Measurements from ENCODE around the gene NLGN1.
"Not testable (repeated sequence)": the region's sequence is repeated elsewhere in the genome, so short reads cannot be mapped to it uniquely, and the experiment has no call there.

The NLGN1 gene

DNA sequence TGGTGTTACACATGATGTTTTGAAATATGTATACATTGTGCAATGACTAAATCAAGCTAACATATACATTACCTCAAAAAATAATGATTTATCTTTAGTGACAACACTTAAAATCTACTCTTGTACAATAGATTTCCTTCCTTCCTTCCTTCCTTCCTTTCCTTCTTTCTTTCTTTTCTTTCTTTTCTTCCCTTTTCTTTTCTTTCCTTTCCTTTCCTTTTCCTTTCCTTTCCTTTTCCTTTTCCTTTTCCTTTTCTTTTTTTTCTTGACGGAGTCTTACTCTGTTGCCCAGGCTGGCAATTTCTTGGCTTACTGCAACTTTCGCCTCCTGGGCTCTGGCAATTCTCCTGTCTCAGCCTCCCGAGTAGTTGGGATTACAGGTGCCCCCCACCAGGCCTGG lies 170.5 kb downstream of the NLGN1 start:
- no peak for DNase-seq (ENCODE audit: low read depth)

DNA sequence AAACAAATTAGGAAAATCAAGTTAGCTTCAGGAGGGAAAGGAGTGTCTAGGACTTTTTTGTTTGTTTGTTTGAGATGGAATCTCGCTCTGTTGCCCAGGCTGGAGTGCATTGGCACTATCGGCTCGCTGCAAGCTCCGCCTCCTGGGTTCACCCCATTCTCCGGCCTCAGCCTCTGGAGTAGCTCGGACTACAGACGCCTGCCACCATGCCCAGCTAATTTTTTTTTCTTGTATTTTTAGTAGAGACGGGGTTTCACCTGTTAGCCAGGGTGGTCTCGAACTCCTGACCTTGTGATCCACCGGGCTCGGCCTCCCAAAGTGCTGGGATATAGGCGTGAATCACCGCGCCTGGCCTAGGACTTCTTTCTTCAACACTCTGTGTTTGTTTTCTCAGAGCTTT lies 171.1 kb downstream of the NLGN1 start:
- DNase-seq (ENCODE audit: low read depth) = no peak

DNA sequence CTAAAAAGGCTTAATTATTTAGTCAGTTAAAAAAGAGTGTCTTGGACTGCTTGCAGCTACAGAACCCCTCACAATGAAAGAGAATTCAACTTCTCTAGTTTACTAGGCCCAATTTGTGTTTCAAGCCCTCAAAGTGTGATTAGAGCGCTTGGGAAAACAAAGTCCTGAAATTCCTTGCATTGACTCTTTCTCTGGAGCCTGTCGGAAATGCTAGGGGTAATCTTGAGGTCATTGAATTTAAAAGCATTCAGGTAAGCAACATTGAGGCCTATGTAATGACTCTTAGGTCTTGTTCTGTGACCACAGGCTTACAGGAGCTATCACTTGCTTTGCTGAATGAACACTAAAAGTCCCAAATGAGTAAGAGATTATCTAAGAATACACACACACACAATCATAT lies 186.0 kb downstream of the NLGN1 start:
- DNase-seq (ENCODE audit: low read depth) = no peak

DNA sequence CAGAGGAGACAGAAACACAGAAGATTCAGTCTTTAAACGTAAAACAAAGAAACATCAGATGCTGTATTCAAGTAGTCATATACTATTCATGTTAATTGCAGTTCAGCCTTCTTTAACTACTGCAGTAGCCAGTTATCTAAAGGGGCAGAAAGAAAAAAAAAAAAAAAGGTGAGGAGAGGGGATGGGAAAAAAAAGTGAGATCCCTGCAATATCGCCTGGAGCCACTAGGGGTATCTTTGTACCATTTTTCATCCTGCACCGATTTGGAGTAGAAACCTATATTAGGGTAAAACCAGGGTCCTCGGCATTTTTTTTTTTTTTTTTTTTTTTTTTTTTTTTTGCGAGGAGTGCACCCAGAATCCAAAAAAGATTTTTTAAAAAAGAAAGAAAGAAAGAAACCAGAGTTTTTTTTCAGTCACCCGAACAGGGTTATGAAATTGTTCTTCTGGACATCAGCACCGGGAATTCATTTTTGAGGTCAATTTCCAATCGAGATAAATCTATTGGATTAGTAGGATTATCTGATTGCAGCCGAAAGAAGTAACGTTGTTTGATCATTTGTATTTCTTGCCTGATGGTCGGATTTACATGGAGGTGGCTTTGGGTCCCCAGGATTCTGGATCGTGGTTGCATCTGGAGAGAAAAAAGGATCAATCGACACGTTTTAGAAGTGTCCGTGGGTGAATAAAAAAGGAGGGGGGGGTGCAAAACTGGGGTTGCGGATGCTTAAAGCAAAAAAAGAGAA lies 186.7 kb downstream of the NLGN1 start:
- DNase-seq (ENCODE audit: low read depth) = no peak

DNA sequence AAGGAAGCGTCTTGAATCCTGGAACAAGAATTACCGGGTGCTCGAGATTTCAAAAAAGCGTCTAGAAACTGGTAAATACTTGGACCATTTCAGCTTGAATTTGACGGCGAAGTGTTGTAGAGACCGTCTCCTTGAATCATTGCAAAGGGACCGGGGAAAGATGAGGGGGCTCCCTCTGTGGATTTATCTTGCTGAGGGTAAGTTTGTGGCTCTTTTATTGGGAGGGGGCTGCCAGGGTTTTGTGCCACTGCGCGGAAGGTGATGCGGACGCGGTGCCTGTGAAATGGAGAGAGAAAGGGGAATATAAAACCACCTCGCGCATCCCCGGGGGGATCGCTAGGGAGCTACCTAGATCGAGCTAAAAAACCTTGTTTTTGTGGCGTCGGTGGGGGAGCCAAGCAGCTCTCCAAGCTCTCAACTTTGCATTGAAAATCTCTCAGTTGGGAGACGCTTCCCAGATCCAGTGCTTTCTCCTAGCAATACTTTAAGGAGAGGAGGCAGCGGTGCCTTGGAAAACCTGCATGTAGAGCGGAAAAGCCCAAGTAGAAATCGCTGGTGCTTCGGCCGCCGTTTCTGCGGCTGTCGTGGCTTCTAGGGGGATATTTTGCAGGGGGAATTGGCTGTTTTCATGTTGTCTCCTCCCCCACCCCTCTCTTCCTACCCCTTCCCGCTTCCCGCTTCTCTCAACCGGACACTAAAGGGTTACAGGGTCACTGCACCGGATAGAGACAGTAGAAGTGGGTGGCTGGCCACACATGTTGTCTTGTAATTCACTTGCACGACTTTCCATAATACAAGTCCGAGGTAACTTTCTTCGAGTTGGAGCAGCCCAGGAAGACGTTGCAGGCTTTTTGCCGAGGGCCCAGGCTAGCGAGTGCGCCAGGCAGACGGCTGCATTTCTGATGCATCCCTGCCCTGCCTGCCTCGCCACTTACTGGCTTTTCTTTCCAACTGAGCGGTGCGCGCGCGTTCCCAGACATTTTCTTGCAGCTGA lies 187.6 kb downstream of the NLGN1 start:
- no peak for DNase-seq (ENCODE audit: low read depth)

DNA sequence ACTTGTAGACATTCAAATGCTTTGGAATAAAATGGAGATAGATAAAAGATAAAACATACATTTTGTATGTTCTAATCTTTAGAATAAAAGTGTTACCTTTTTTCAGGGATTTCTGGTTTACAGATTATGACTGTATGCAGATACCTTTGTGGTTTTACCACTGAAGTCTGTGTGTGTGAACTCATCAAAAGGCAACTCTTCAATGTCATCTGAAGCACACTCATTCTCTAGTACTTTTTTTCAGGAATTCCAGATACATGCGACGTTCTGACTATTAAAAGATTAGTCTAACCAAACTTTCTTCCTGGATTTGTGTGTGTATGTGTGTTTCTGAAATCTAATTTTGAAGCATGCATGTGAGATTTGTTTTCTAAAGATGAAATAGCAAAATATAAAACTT lies 188.6 kb downstream of the NLGN1 start:
- DNase-seq (ENCODE audit: low read depth) = no peak

DNA sequence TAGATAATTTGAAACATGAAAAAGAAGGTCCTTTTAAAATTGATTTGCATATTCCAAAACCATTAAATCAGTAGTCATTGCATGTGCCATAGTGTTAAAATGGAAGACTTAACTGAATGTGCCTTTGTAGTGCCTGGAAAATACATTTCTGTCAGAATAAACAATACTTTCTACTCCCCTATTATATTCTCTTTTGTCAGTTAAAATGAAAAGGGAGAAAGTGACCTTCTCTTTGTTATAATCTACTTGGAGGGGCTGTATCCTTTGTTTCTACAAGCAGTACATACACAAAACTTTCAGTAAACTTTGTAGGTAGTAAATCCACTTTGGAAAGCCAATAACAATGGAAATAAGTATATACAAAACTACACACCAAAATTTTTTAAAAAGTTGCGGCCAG lies 189.5 kb downstream of the NLGN1 start:
- no peak for DNase-seq (ENCODE audit: low read depth)

DNA sequence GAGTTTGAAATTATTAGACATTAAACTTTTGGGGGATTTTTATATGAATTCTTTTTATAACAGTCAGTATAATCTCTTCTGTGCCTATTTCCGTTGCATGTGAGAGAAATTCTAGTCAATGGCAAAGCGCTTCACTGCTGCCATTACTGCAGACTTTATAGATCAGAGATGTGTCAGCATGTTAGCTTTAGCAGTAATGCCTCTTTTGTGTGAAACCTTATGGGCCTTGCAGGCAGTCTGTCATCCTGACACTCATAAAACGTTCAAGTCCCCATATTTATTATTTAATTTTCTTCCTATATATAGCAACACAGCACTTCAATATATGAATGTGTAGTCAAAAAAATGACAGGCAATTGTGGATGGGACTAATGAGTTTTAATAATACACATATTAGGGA lies 191.0 kb downstream of the NLGN1 start:
- DNase-seq (ENCODE audit: low read depth) = no peak

DNA sequence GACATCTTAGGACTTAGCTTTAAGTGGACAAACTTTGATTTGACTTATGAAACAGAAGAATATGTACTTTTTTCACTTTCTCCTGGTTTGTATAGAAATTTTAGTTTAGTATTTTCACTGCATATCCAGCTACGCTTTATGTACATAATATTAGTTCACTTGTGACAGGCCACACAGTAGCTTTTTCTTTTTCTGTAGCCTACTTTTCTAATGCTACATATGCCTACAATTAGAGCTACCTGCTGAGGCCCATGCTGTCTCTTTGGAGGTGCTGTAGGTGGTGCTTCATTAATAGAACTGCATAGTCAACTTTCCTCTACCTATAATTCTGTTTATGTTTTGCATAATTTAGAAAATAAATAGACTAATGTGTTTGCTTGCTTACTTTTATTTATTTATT lies 191.6 kb downstream of the NLGN1 start:
- no peak for DNase-seq (ENCODE audit: low read depth)

DNA sequence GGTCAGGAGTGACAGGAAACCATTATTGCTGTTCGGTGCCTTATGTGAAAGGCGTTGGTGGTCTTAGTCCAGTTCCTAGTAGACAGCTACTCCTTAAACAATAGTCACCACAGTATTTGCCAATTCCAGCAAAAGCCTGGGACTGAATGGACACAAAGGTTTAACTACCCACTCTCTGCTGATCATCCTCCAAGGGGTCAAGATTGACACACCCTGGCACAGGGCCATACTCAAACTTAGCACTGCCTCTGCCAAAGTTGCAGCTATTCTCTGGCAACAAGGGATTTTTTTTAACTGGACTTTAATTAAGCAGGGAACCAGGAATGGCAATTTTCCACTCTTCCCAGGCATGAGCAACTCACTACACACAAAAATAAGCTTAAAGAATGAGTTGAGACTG lies 193.9 kb downstream of the NLGN1 start:
- DNase-seq (ENCODE audit: low read depth) = no peak

DNA sequence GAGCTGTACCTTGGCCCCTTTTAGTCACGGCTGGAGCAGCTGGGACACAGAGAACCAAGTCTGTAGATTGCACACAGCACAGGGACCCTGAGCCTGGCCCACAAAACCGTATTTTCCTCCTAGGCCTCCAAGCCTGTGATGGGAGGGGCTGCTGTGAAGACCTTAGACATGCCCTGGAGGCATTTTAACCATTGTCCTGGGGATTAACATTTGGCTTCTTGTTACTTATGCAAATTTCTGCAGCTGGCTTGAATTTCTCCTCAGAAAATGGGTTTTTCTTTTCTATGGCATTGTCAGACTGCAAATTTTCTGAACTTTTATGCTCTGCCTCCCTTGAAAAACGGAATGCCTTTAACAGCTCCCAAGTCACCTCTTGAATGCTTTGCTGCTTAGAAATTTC lies 197.3 kb downstream of the NLGN1 start:
- DNase-seq (ENCODE audit: low read depth) = not testable (repeated sequence)

DNA sequence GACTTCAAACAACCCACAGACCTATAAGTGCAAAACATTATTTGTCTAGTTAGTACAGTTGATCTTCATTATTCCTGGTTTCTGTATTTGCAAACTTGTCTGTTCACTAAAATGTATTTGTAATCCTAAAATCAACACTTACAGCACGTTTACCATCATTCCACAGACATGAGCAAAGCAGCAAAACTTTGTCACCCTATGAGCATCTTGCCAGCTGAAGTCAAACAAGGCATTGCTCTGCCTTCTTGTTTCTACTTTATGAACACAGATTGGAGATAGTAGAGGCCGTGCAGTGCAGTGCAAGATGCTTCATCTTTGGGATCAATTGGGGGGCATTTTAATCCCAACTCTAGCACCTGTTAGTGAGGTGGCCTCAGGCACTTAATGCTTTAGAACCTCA lies 202.1 kb downstream of the NLGN1 start:
- no peak for DNase-seq (ENCODE audit: low read depth)

DNA sequence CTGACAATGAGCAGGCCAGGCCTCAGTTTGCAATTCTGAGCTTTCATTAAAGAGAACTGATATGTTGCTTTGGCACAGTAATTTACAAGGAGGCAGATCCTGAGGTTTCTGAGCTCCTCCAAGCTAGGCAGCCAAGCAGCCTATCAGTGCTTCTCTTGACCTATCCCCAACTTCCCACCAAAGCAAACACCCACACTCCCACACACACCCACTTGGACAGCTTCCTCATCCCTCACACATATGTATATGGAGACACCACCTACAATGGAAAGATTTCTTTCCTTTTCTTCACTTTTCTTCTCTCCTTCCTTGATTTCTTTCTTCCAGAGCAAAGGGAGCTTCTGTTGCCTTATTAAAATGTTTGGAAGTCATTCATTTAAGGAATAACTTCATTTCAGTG lies 217.0 kb downstream of the NLGN1 start:
- DNase-seq (ENCODE audit: low read depth) = no peak

DNA sequence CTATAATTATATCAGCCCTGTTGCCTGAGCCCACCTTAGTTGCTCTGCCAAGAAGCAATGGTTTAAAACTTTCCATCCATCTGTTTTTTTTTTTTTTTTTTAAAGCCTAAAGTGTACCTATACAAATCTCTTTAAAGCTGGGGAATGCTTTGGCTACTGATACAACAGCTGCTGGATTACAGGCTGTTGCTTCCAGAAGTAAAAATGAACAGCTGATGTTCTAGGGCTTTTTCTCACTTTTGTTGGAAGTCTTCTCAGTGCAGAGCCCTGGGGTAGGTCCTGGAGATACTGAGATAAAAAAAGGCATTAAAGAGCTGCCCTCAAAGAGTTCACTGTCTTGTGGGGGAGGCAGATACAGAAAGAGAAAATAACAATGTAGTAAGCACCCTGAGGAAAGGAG lies 218.1 kb downstream of the NLGN1 start:
- no peak for DNase-seq (ENCODE audit: low read depth)

DNA sequence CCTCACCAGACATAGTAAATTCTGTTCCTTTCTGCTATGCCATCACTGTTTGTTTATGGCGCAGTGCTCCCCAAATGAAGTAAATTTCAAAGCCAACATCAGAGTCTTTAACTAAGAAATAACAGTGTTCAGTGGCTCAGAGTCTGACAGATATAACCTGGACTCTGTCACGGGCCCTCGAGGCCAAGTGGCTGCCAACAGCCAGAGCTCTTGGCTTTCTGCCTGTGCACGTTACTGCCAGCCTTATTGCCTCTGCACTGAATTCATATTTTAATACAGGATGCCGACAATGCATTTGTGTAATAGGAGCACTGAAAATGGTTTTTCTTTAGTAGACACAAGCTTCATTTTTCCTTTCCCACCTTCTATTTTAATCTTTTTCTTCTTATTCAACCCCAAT lies 219.9 kb downstream of the NLGN1 start:
- DNase-seq (ENCODE audit: low read depth) = no peak

DNA sequence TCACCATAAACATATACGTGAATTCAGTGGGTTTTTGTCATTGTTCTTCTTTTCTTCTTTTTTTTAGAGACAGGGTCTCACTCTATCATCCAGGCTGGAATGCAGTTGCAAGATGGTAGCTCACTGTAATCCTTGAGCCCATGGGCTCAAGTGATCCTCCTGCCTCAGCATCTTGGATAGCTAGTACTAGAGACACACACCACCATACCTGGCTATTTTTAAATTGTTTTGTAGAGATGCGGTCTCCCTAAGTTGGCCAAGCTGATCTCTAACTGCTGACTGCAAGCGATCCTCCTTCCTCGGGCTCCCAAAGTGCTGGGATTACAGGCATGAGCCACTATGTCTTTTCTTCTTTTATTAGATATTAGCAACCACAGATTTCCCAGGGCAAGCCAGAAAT lies 220.6 kb downstream of the NLGN1 start:
- DNase-seq (ENCODE audit: low read depth) = no peak

DNA sequence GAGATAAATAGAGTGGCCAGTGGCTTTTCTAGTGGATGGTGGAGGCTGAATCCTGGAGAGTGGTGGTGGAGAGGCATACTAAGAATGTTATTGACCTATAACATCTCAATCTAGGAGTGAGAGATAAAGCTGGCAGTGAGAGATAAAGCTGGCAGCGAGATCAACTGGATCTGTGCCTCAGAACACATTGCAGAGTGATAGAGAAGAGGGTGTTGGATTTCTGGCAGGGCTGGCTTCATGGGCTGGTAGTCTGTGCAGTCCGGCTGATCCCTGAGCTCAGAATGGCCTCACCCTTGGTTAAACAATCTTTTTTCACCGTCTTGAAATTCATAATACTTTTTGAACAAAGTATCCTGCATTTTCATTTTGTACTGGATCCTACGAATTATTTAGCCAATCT lies 221.2 kb downstream of the NLGN1 start:
- no peak for DNase-seq (ENCODE audit: low read depth)

DNA sequence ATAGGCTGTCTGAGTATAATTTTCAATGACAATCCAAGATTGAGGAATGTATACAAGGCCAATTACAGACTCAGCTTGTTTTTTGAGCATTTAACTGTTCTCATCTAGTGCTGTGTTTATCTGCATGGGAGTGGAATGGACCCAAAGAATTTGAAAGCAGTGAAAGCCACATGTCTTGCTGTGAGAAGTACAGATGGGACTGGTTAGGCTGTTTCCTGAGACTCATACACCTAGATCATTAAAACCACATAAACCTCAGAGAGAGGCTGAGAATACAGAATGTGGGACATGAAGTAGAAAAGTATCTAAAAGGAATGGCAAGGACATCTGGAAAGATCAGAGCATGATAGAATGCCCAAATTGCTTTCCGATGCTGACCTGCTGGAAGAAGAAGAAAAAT lies 224.6 kb downstream of the NLGN1 start:
- peak; percentile 19 for DNase-seq (ENCODE audit: low read depth)

DNA sequence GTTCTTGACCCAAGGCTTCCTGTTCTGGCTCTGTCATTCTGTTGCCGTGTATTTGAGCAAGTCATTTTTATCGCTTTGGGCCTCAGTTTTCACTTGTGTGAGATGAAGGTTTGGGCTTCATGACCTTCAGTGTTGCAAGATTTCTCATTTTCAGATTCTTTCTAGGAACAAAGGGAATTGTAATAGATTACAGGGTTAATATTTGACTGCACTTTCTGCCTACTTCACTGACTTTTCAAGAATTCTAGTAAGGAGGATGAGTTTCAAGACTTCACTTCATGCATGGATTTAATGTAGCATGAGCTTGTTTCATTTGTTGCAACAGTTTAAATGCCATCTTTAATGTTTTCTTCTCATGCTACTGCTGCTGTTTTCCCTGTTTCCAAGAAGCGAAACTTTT lies 226.5 kb downstream of the NLGN1 start:
- no peak for DNase-seq (ENCODE audit: low read depth)

DNA sequence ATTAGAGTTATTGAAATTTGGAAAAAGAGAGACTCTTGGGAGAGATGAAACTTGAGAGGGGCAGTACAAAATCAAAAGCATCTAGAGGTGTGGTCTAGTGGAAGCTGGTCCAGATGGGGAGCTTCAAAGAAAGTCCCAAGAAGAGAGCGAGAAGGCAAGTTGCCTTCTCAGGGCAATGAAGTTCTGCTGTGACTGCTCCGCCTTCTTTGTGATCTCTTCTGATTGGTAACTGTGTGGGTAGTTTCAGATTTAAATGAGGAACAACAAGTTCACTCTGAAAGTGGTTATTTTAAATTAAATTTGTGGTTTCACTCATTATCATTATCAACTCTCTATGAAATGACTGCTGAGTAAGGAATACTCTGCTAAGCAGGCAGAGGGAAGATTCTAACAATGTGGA lies 233.3 kb downstream of the NLGN1 start:
- no peak for DNase-seq (ENCODE audit: low read depth)

DNA sequence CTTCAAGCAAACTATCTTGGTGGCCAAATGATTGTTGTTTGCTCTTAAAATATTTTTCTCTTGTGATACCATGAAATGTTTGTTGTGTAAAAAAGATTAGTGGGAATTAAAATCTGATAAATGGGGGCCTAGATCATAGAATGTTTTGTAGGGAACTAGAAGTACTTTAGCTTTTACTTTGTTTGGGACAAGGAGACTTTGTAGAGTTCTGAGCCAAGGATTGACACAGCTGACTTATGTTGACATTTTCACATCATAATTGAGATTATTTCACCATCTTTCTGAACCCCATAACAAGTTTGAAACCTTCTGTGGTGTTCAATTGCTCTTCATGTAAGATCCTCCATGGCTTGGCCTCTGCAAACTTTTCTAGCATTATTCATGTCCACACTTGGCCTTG lies 235.4 kb downstream of the NLGN1 start:
- no peak for DNase-seq (ENCODE audit: low read depth)

DNA sequence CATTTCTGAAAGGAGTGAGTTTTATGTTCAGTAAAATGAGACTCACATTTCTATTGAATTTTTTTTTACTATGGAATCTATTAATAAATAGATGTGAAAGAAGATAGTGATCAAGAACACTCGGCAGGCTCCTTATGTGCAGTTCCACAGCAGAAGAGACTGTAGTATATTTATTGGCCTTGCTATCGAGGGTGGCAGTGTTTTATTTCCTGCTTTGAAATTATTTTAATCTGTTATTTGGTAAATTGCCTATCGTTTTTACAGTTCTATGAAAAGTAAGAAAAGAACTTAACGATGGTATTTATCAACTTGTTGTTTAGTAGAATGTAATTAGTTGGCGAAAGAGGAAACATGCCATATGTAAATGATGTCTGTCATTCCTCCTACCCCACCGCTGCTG lies 238.3 kb downstream of the NLGN1 start:
- no peak for DNase-seq (ENCODE audit: low read depth)

DNA sequence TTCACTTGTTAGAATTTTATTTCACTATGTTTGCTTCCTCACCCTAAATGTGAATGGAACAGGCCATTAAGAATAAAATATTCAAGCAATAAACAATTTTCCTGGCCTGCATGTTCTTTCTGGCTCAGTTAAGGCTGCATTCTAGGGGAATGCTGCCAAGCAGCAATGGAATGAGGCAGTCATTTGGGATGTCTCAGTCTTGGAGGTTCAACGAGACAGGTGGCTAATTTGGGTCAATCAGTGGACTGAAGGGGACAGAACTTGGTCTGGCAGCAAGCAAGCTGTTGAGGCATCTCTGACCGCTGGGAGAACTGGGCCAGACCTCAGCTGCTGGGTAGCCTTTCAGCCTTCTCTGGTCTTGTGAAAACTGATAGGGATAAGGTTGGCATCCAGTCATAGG lies 241.6 kb downstream of the NLGN1 start:
- no peak for DNase-seq (ENCODE audit: low read depth)
